Endothelial cell of umbilical vein (primary cell): ENCODE results near the gene GSE1. TPM values are rescaled to one million over a fixed set of nuclear protein-coding genes. Genes with fewer than 3 reads are reported as not detected.

Experiments
- BruUV-seq: library from RNA; stranded (reverse); fragments of 400-500 nt; replicated peaks from 2 replicates; lab custom pipeline; 2021; lab: Mats Ljungman, UMichigan
- CTCF ChIA-PET: fragments of 300-600, 350-600 bp; sonication (Branson Sonifier 250); formaldehyde crosslinking; loops from one replicate; lab custom pipeline; 2021; ENCODE audit warnings: antibody characterized with exemption, inconsistent platforms; lab: Charles Lee
- POLR2A ChIA-PET: fragments of 300-600, 350-600 bp; sonication (Branson Sonifier 250); formaldehyde crosslinking; loops from one replicate; lab custom pipeline; 2021; ENCODE audit warnings: antibody characterized with exemption, inconsistent platforms; lab: Charles Lee
- DNase-seq: peaks from one replicate; pipeline ENCODE4 v3.0.0-alpha.2; 2011; ENCODE audit warnings: low read depth, low spot score
- FAIRE-seq: peaks from 2 replicates; lab custom pipeline; 2011; peaks lifted over from hg19 to GRCh38; lab: Jason Lieb, UNC
- H2AFZ ChIP-seq: 2 replicates; pipeline ENCODE4 v1.6.0; 2012; ENCODE audit warnings: low read depth, low read length, control low read depth, inconsistent platforms
- H3K27ac ChIP-seq: 2 replicates; pipeline ENCODE4 v1.5.1; 2011; ENCODE audit warnings: low read depth, mild to moderate bottlenecking, control low read depth, low read length, moderate library complexity; ENCODE audit not compliant: insufficient read depth
- H3K27me3 ChIP-seq, 2 experiments: 2 replicates each; pipeline versions ENCODE4 v1.6.0 to v1.6.1; 2011; ENCODE audit warnings: low read length in 2 of 2, mixed read lengths in 1 of 2; ENCODE audit not compliant: control insufficient read depth in 2 of 2, insufficient read depth in 2 of 2
- H3K36me3 ChIP-seq, 2 experiments: 2 replicates in 1 of 2; 3 replicates in 1 of 2; pipeline ENCODE4 v1.5.1; 2011; ENCODE audit warnings: low read length in 2 of 2, mild to moderate bottlenecking in 1 of 2, moderate library complexity in 1 of 2; ENCODE audit not compliant: control insufficient read depth in 2 of 2, insufficient read depth in 2 of 2; ENCODE audit errors: extremely low read depth in 1 of 2
- H3K4me1 ChIP-seq: 3 replicates; pipeline ENCODE4 v1.5.1; 2011; ENCODE audit warnings: mild to moderate bottlenecking, low read length; ENCODE audit not compliant: control insufficient read depth, insufficient read depth; ENCODE audit errors: extremely low read depth
- H3K4me2 ChIP-seq: 2 replicates; pipeline ENCODE4 v1.6.1; 2011; ENCODE audit warnings: low read length, control low read depth, mixed read lengths; ENCODE audit not compliant: insufficient read depth
- H3K4me3 ChIP-seq, 3 experiments: fragments of 200-600 bp in 1 of 3; sonication (generic), shearing (Covaris generic) in 1 of 3; replicated peaks in 1 of 3; 2 replicates each; pipeline ENCODE4 v1.5.1; 2011 to 2016; ENCODE audit warnings: control low read depth in 3 of 3, low read length in 3 of 3, mild to moderate bottlenecking in 2 of 3, inconsistent platforms in 1 of 3, low read depth in 1 of 3, moderate library complexity in 1 of 3; ENCODE audit not compliant: insufficient read depth in 1 of 3
- H3K79me2 ChIP-seq: 2 replicates; pipeline ENCODE4 v1.6.0; 2012; ENCODE audit warnings: low read length, inconsistent platforms; ENCODE audit not compliant: control insufficient read depth, insufficient read depth
- H3K9ac ChIP-seq: replicated peaks from 2 replicates; pipeline ENCODE3; 2011; ENCODE audit warnings: low read length, control low read depth; ENCODE audit not compliant: insufficient read depth; ENCODE audit errors: extremely low read depth
- H3K9me1 ChIP-seq: replicated peaks from 3 replicates; pipeline ENCODE4 v1.6.0; 2011; ENCODE audit warnings: mild to moderate bottlenecking, low read length; ENCODE audit not compliant: control insufficient read depth, insufficient read depth; ENCODE audit errors: extremely low read depth
- H3K9me3 ChIP-seq: replicated peaks from 2 replicates; pipeline ENCODE4 v1.5.1; 2012; ENCODE audit warnings: low read length, inconsistent platforms; ENCODE audit not compliant: control insufficient read depth, insufficient read depth
- H4K20me1 ChIP-seq: replicated peaks from 2 replicates; pipeline ENCODE3; 2011; ENCODE audit warnings: mild to moderate bottlenecking, low read length; ENCODE audit not compliant: control insufficient read depth, insufficient read depth; ENCODE audit errors: extremely low read depth
- JUN ChIP-seq: IDR thresholded peaks from 2 replicates; pipeline ENCODE4 v1.6.1; 2011; ENCODE audit warnings: borderline replicate concordance, low read depth; ENCODE audit not compliant: insufficient read length, insufficient read depth
- MYC ChIP-seq: IDR thresholded peaks from one replicate; pipeline ENCODE4 v1.6.1; 2011; ENCODE audit warnings: mild to moderate bottlenecking, low read depth, low read length
- POLR2A ChIP-seq: IDR thresholded peaks from 2 replicates; pipeline ENCODE4 v1.6.1; 2012; ENCODE audit warnings: low read depth, mild to moderate bottlenecking, control low read depth, low read length
- dilution Hi-C: fragments of 300-500 bp; cut with MboI; formaldehyde crosslinking; loops from one replicate; pipeline ENCODE4 v1.15.0; 2019; ENCODE audit warnings: low sequenced_read_pairs; ENCODE audit not compliant: extremely low pct_ligation_motif_present
- intact Hi-C: fragments of 100-400 bp; cut with micrococcal nuclease; formaldehyde crosslinking; loops from one replicate; pipeline ENCODE4 v1.10.0; 2022
- polyA plus RNA-seq, 4 experiments: library from polyadenylated mRNA; depleted of rRNA in 3 of 4; stranded (reverse) in 3 of 4; unstranded in 1 of 4; fragments of >200 nt; gene quantifications; 2 replicates each; pipeline versions ENCODE4 v1.2.1 to v1.2.3, GENCODE V29; 2011 to 2012; ENCODE audit warnings: missing spikeins in 1 of 4
- total RNA-seq: library from RNA; stranded (reverse); gene quantifications from 2 replicates; pipeline ENCODE4 v1.2.3, GENCODE V29; 2021
- TF ChIP-seq, protein P1 (sequence below): IDR thresholded peaks from 2 replicates; pipeline ENCODE4 v1.6.1; 2011; ENCODE audit not compliant: insufficient read depth, insufficient read length
- TF ChIP-seq, protein P2 (sequence below), 2 donors: IDR thresholded peaks; 1 replicate in 1 of 2; 2 replicates in 1 of 2; pipeline ENCODE4 v1.5.1; 2011; ENCODE audit warnings: low read length in 2 of 2, mild to moderate bottlenecking in 2 of 2, moderate library complexity in 2 of 2, control low read depth in 1 of 2, inconsistent platforms in 1 of 2, low read depth in 1 of 2; ENCODE audit not compliant: insufficient read depth in 1 of 2; ENCODE audit errors: extremely low read depth in 1 of 2

GSE1 gene
- total and polyA plus RNA-seq, 2 donors (not counting 3 experiments of a cell fraction or from before 2014, with no cell fraction given), result 4.2 to 18.3 TPM

DNA sequence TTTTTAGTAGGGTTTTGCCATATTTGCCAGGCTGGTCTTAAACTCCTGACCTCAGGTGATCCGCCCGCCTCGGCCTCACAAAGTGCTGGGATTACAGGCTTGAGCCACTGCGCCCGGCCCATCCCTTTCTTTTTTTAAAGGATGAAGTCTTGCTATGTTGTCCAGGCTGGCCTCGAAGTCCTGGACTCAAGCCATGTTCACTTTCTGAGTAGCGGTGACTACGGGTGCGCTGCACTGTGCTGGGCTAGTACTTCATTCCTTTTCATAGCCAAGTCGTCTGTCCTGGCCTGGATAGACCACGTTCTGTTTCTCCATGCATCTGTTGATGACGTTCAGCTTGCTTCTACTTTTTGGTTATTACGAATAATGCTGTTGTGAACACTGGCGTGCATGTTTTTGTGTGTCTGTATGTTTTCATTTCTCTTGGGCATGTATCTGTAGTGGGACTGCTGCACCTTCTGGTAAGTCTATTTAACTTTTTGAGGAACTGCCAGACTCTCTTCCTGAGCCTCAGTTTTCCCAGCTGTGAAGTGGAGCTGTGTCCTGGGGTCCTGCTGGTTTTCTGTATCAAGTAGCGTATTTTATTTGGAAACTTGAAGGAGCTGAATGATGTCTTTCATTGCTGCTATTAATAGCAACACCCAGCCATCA lies 40.0 kb upstream of the GSE1 start:
- intact Hi-C loops (no loop called here), dilution Hi-C loops (no loop called here)
- TF ChIP-seq POLR2A (no peak), JUN (no peak), MYC (no peak)
- TF ChIP-seq, protein P1, sequence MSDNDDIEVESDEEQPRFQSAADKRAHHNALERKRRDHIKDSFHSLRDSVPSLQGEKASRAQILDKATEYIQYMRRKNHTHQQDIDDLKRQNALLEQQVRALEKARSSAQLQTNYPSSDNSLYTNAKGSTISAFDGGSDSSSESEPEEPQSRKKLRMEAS, result no peak
- TF ChIP-seq, protein P2, sequence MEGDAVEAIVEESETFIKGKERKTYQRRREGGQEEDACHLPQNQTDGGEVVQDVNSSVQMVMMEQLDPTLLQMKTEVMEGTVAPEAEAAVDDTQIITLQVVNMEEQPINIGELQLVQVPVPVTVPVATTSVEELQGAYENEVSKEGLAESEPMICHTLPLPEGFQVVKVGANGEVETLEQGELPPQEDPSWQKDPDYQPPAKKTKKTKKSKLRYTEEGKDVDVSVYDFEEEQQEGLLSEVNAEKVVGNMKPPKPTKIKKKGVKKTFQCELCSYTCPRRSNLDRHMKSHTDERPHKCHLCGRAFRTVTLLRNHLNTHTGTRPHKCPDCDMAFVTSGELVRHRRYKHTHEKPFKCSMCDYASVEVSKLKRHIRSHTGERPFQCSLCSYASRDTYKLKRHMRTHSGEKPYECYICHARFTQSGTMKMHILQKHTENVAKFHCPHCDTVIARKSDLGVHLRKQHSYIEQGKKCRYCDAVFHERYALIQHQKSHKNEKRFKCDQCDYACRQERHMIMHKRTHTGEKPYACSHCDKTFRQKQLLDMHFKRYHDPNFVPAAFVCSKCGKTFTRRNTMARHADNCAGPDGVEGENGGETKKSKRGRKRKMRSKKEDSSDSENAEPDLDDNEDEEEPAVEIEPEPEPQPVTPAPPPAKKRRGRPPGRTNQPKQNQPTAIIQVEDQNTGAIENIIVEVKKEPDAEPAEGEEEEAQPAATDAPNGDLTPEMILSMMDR (IDR thresholded peaks at IDR 0.05; ENCODE audit: extremely low read depth in 1 of 2, insufficient read depth in 1 of 2, low read depth in 1 of 2, low read length in 2 of 2), result no peak
- Histone ChIP-seq H4K20me1 (no peaks in the 10 kb centered on the region), H3K4me2 (no peak overlapping the region), H3K4me3 (no peak overlapping the region), H3K79me2 (no peaks in the 10 kb centered on the region), H3K9ac (no peak overlapping the region), H3K9me3 (no peaks in the 10 kb centered on the region), H3K4me1 (peaks cover 19% of the 10 kb centered on the region), H3K9me1 (no peaks in the 10 kb centered on the region), H2AFZ (no peak overlapping the region), H3K27me3 (no peaks in the 10 kb centered on the region), H3K27ac (no peak overlapping the region), H3K36me3 (no peaks in the 10 kb centered on the region)
- ChIA-PET POLR2A (interaction anchor here (0.6 kb wide), 1 partner anchor 691 kb away, joined by 8 read pairs; no protein-coding TSS in a partner anchor), CTCF (interaction anchor here (1.3 to 2.2 kb wide), 4 partner anchors 9 to 153 kb away, joined by 3 to 10 read pairs (median 6); no protein-coding TSS in a partner anchor)
- no TSS peak for BruUV-seq
- FAIRE-seq, result no peak
- no peak for DNase-seq
